Astrocyte (in vitro differentiated cells and primary cell): ENCODE results near the gene RPS6KA1.

ENCODE experiments used
- EZH2 ChIP-seq: IDR thresholded peaks from 2 replicates; pipeline ENCODE4 v1.6.1; 2012; ENCODE audit warnings: mild to moderate bottlenecking, low read length, inconsistent platforms; ENCODE audit not compliant: insufficient read depth
- TF ChIP-seq, protein P1 (sequence below): IDR thresholded peaks from 2 replicates; pipeline ENCODE4 v1.5.1; 2011; ENCODE audit warnings: low read depth, mild to moderate bottlenecking, inconsistent platforms, low read length, moderate library complexity; ENCODE audit not compliant: insufficient read depth

GRCh38 chr1:26518355-26518754 lies 11.2 kb upstream of the RPS6KA1 start:
- TF ChIP-seq, protein P1, sequence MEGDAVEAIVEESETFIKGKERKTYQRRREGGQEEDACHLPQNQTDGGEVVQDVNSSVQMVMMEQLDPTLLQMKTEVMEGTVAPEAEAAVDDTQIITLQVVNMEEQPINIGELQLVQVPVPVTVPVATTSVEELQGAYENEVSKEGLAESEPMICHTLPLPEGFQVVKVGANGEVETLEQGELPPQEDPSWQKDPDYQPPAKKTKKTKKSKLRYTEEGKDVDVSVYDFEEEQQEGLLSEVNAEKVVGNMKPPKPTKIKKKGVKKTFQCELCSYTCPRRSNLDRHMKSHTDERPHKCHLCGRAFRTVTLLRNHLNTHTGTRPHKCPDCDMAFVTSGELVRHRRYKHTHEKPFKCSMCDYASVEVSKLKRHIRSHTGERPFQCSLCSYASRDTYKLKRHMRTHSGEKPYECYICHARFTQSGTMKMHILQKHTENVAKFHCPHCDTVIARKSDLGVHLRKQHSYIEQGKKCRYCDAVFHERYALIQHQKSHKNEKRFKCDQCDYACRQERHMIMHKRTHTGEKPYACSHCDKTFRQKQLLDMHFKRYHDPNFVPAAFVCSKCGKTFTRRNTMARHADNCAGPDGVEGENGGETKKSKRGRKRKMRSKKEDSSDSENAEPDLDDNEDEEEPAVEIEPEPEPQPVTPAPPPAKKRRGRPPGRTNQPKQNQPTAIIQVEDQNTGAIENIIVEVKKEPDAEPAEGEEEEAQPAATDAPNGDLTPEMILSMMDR, result no peak
- TF ChIP-seq EZH2, result no peak
